SK-N-SH (cell line): ENCODE measurements around the gene FXR1.

Experiments used
- CHD2 ChIP-seq: fragments of 150-350 bp; IDR thresholded peaks from 2 replicates; pipeline ENCODE4 v1.6.1; 2018; ENCODE audit warnings: low read length; ENCODE audit not compliant: partially characterized antibody
- CTCF ChIP-seq: fragments of 200-600 bp; sonication (generic); IDR thresholded peaks from 2 replicates; pipeline ENCODE4 v1.6.1; 2017; ENCODE audit warnings: antibody characterized with exemption, mild to moderate bottlenecking, moderate library complexity
- EP300 ChIP-seq, 2 experiments: IDR thresholded peaks; 2 replicates each; pipeline versions ENCODE4 v1.4.0 to v1.6.1; 2012; ENCODE audit warnings: borderline replicate concordance in 1 of 2, low read depth in 1 of 2, low read length in 1 of 2
- GABPA ChIP-seq: IDR thresholded peaks from 2 replicates; pipeline ENCODE4 v1.4.0; 2012; ENCODE audit warnings: low read depth, mild to moderate bottlenecking
- MEF2A ChIP-seq: IDR thresholded peaks from 2 replicates; pipeline ENCODE4 v1.4.0; 2012; ENCODE audit warnings: low read depth, borderline replicate concordance
- MXI1 ChIP-seq: IDR thresholded peaks from 2 replicates; pipeline ENCODE4 v1.6.1; 2012; ENCODE audit warnings: mild to moderate bottlenecking, low read depth, low read length, improper control_type of control experiment
- NFIC ChIP-seq: IDR thresholded peaks from 2 replicates; pipeline ENCODE4 v1.4.0; 2012; ENCODE audit warnings: borderline replicate concordance
- RAD21 ChIP-seq: IDR thresholded peaks from 2 replicates; pipeline ENCODE4 v1.6.1; 2012; ENCODE audit warnings: mild to moderate bottlenecking, low read length
- SMC3 ChIP-seq: IDR thresholded peaks from 2 replicates; pipeline ENCODE4 v1.6.1; 2012; ENCODE audit warnings: low read depth, low read length, improper control_type of control experiment
- TAF1 ChIP-seq: IDR thresholded peaks from 2 replicates; pipeline ENCODE4 v1.6.1; 2012; ENCODE audit warnings: low read depth, mild to moderate bottlenecking, low read length, moderate library complexity, borderline replicate concordance
- YY1 ChIP-seq: IDR thresholded peaks from 2 replicates; pipeline ENCODE4 v1.4.0; 2012; ENCODE audit warnings: low read depth, mild to moderate bottlenecking

- TF ChIP-seq NFIC (no peak), MXI1 (no peak), CTCF (no peak), EP300 (IDR thresholded peaks at IDR 0.05; ENCODE audit: borderline replicate concordance in 1 of 2, low read depth in 1 of 2, low read length in 1 of 2) (no peak), YY1 (no peak), RAD21 (no peak), SMC3 (no peak), TAF1 (no peak), MEF2A (no peak), GABPA (no peak), CHD2 (no peak)
Observed at GRCh38 chr3:180934638-180935037, 22.2 kb downstream of the FXR1 start.
